Measurements from ENCODE around the gene KLHDC7A.

KLHDC7A gene

DNA sequence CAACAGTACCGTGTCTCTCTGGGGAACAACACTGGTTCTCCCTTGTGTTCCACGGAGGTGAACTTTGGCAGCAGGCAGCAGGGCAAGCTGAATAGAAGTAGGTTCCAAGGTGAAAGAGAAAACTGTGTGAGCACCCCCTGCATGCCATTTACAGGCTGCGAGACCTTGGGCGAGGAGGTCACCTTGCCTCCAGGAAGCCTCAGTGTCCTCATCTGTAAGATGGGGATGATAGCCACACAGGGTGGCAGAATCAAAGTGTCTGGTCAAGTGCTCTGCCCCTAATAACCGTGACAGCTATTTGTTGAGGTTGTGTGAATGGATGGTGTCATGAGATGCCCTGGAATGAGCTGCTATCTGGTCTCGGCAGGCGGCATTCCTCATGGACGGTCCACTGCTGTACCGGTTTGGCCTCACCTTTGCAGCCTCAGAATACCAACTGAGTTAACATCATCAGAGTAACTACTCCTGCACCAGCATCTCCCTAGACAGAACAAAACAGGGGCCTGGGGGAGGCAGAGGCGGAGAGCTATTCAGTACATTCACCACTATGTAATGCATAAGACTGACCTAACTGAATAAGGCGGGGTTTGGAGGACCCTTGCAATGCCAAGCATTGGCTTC, 7.4 kb upstream of the KLHDC7A start:
- Histone ChIP-seq H3K27ac (ENCODE audit: poor library complexity, severe bottlenecking) (no peak overlapping the region), H3K4me3 (ENCODE audit: severe bottlenecking) (no peak overlapping the region), H3K4me1 (ENCODE audit: insufficient read depth, poor library complexity, severe bottlenecking) (no peaks in the 10 kb centered on the region), H3K36me3 (ENCODE audit: low read depth) (no peaks in the 10 kb centered on the region), H3K9me3 (ENCODE audit: severe bottlenecking) (no peaks in the 10 kb centered on the region), H3K27me3 (ENCODE audit: insufficient read depth, poor library complexity, severe bottlenecking) (no peaks in the 10 kb centered on the region)
- TF ChIP-seq, protein P1, sequence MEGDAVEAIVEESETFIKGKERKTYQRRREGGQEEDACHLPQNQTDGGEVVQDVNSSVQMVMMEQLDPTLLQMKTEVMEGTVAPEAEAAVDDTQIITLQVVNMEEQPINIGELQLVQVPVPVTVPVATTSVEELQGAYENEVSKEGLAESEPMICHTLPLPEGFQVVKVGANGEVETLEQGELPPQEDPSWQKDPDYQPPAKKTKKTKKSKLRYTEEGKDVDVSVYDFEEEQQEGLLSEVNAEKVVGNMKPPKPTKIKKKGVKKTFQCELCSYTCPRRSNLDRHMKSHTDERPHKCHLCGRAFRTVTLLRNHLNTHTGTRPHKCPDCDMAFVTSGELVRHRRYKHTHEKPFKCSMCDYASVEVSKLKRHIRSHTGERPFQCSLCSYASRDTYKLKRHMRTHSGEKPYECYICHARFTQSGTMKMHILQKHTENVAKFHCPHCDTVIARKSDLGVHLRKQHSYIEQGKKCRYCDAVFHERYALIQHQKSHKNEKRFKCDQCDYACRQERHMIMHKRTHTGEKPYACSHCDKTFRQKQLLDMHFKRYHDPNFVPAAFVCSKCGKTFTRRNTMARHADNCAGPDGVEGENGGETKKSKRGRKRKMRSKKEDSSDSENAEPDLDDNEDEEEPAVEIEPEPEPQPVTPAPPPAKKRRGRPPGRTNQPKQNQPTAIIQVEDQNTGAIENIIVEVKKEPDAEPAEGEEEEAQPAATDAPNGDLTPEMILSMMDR (IDR thresholded peaks at IDR 0.05; ENCODE audit: poor library complexity, severe bottlenecking) = no peak
- no peak for ATAC-seq (ENCODE audit: low read depth)
- no peak for DNase-seq (ENCODE audit: low spot score)

DNA sequence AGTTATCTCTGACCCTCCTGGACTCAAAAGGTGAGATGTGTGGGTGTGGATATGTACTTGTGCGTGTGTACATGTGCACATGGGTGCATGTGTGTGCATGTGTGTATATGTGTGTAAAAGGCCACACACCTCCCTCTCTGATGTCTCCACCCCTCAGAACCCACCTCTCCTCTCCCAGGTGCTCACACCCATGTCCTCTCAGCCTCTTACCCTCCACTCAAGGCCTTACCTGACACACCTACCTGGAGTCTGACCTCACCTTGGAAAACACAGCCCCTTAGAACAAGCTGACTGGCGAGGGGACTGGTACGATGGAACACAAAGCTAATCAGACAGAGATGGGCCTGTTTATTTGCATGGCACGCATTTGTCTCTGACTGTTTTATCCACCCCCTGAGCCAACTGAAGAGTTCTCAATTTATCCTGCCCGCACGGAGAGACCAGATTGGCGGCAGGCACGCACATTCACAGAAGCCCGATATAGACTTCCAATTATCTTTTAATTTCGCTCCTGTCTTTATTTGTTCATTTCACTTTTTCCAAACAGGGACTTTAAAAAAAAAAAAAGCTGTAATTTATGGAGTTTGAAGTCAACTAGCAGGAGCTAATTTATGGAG, 6.1 kb upstream of the KLHDC7A start:
- no peaks in the 10 kb centered on the region for H3K9me3 ChIP-seq (ENCODE audit: severe bottlenecking)
- H3K27ac ChIP-seq (ENCODE audit: poor library complexity, severe bottlenecking) = no peak overlapping the region
- DNase-seq (ENCODE audit: low spot score) (no peak), ATAC-seq (ENCODE audit: low read depth) (no peak)
- H3K4me3 ChIP-seq (ENCODE audit: severe bottlenecking) = no peak overlapping the region
- H3K4me1 ChIP-seq (ENCODE audit: insufficient read depth, poor library complexity, severe bottlenecking) = no peaks in the 10 kb centered on the region
- TF ChIP-seq, protein P1 (IDR thresholded peaks at IDR 0.05; ENCODE audit: poor library complexity, severe bottlenecking) = no peak
- no peaks in the 10 kb centered on the region for H3K36me3 ChIP-seq (ENCODE audit: low read depth)
- H3K27me3 ChIP-seq (ENCODE audit: insufficient read depth, poor library complexity, severe bottlenecking) = no peaks in the 10 kb centered on the region

DNA sequence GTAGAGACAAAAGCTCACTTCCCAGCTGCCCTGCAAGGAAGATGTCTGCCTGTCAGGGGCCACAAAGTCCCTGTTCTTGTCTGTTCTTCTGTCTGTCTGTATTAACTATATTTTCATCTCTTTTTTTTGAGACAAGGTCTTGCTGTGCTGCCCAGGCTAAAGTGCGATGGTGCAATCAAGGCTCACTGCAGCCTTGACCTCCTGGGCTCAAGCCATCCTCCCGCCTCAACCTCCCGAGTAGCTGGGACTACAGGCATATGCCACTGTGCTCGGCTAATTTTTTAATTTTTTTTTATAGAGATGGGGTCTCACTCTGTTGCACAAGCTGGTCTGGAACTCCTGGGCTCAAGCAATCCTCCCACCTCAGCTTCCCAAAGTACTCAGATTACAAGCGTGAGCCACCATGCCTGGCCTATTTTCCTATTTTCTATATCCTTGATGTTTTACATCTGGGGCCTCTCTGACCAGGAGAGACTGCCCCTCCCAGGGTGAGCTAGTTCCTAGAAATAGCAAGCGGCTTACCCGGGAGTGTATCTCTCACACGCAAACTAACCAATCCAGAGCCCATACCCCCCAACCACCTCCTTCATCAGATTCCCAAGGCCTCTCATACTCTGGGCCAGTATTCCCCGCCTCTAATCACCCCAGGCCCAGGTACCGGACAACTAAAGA, 5.4 kb upstream of the KLHDC7A start:
- Histone ChIP-seq H3K27ac (ENCODE audit: poor library complexity, severe bottlenecking) (no peak overlapping the region), H3K36me3 (ENCODE audit: low read depth) (no peaks in the 10 kb centered on the region), H3K4me3 (ENCODE audit: severe bottlenecking) (no peak overlapping the region), H3K4me1 (ENCODE audit: insufficient read depth, poor library complexity, severe bottlenecking) (no peaks in the 10 kb centered on the region), H3K9me3 (ENCODE audit: severe bottlenecking) (no peaks in the 10 kb centered on the region), H3K27me3 (ENCODE audit: insufficient read depth, poor library complexity, severe bottlenecking) (no peaks in the 10 kb centered on the region)
- ATAC-seq (ENCODE audit: low read depth) (no peak), DNase-seq (ENCODE audit: low spot score) (no peak)
- TF ChIP-seq, protein P1 (IDR thresholded peaks at IDR 0.05; ENCODE audit: poor library complexity, severe bottlenecking) = no peak

DNA sequence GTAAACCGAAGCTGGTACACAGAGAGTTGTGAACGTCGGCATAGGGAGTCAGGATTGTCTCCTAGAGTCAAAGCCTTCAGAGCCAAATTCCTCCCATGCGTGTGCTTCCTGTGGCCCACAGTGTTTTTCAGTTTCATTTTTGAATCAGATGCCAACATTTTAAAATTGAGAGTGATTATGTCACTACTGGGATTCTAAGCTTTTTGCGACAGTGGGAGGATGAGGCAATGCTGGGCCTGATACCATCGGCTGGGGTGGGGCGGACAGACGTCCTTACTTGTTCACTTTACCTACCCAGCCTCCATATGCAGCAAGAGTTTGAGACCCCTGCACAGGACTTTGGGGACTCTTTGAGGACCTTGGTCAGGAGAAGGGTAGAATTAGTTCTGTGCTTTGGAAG, 1.3 kb upstream of the KLHDC7A start:
- Histone ChIP-seq H3K27me3 (ENCODE audit: insufficient read depth, poor library complexity, severe bottlenecking) (no peaks in the 10 kb centered on the region), H3K4me3 (ENCODE audit: severe bottlenecking) (no peak overlapping the region), H3K9me3 (ENCODE audit: severe bottlenecking) (no peaks in the 10 kb centered on the region), H3K4me1 (ENCODE audit: insufficient read depth, poor library complexity, severe bottlenecking) (peaks cover 5% of the 10 kb centered on the region), H3K36me3 (ENCODE audit: low read depth) (no peaks in the 10 kb centered on the region), H3K27ac (ENCODE audit: poor library complexity, severe bottlenecking) (no peak overlapping the region)
- TF ChIP-seq, protein P1 (IDR thresholded peaks at IDR 0.05; ENCODE audit: poor library complexity, severe bottlenecking) = no peak
- ATAC-seq (ENCODE audit: low read depth) = no peak
- DNase-seq (ENCODE audit: low spot score) = no peak

Data from RWPE2 (cell line).